IMR-90 (cell line): ENCODE data around the gene CATSPERB. TPM values are rescaled to one million over a fixed set of nuclear protein-coding genes. Genes with fewer than 3 reads are reported as not detected.

ENCODE experiments used
- ATAC-seq: fragments of 200-7000 bp; cut with Tn5 transposase; 2 replicates; pipeline ENCODE4 v1.9.1; 2020; ENCODE audit warnings: low read depth, mild to moderate bottlenecking, moderate library complexity
- BruUV-seq: library from RNA; stranded (reverse); fragments of 400-500 nt; replicated peaks from 2 replicates; lab custom pipeline; 2021; lab: Mats Ljungman, UMichigan
- CTCF ChIA-PET: fragments of 300-600 bp; formaldehyde crosslinking; extraction: SDS; loops from one replicate; lab custom pipeline; 2021; ENCODE audit warnings: antibody characterized with exemption; lab: Yijun Ruan, JAX
- POLR2A ChIA-PET: fragments of 300-600 bp; sonication (Branson Sonifier 250); formaldehyde crosslinking; loops from one replicate; lab custom pipeline; 2022; ENCODE audit warnings: antibody characterized with exemption; ENCODE audit not compliant: unreplicated experiment; lab: Charles Lee
- DNase-seq: peaks from one replicate; pipeline ENCODE4 v3.0.0; 2013
- H2AFZ ChIP-seq: replicated peaks from 2 replicates; pipeline ENCODE3; 2013; ENCODE audit warnings: low read length, mild to moderate bottlenecking; ENCODE audit not compliant: poor library complexity
- H2AK5ac ChIP-seq: 2 replicates; pipeline ENCODE4 v1.6.1; 2013; ENCODE audit warnings: low read depth, low read length, inconsistent platforms
- H2AK9ac ChIP-seq: replicated peaks from 2 replicates; pipeline ENCODE3; 2013; ENCODE audit warnings: mild to moderate bottlenecking, low read depth, low read length, moderate library complexity; ENCODE audit not compliant: poor library complexity
- H2BK120ac ChIP-seq: 2 replicates; pipeline ENCODE4 v1.6.1; 2013; ENCODE audit warnings: low read depth, low read length, inconsistent platforms
- H2BK15ac ChIP-seq: 3 replicates; pipeline ENCODE4 v1.6.1; 2013; ENCODE audit warnings: low read depth, low read length, inconsistent platforms
- H2BK20ac ChIP-seq: 2 replicates; pipeline ENCODE4 v1.6.1; 2013; ENCODE audit warnings: low read depth, mild to moderate bottlenecking, inconsistent platforms, low read length, moderate library complexity
- H2BK5ac ChIP-seq: 2 replicates; pipeline ENCODE4 v1.6.1; 2013; ENCODE audit warnings: mild to moderate bottlenecking, low read depth, low read length, inconsistent platforms; ENCODE audit not compliant: poor library complexity, severe bottlenecking
- H3K14ac ChIP-seq: replicated peaks from 2 replicates; pipeline ENCODE4 v1.6.1; 2013; ENCODE audit warnings: low read depth, low read length, inconsistent platforms
- H3K18ac ChIP-seq: 2 replicates; pipeline ENCODE4 v1.6.1; 2013; ENCODE audit warnings: low read depth, low read length, control low read depth
- H3K23ac ChIP-seq: 2 replicates; pipeline ENCODE4 v1.6.1; 2013; ENCODE audit warnings: low read depth, low read length, inconsistent platforms
- H3K27ac ChIP-seq: 2 replicates; pipeline ENCODE4 v1.5.1; 2013; ENCODE audit warnings: mild to moderate bottlenecking, control low read depth, low read length; ENCODE audit not compliant: insufficient read depth
- H3K27me3 ChIP-seq: 2 replicates; pipeline ENCODE4 v1.6.1; 2013; ENCODE audit warnings: low read length; ENCODE audit not compliant: control insufficient read depth, insufficient read depth
- H3K36me3 ChIP-seq: 2 replicates; pipeline ENCODE4 v1.6.1; 2013; ENCODE audit warnings: low read length, mixed read lengths; ENCODE audit not compliant: control insufficient read depth, insufficient read depth
- H3K4ac ChIP-seq: 2 replicates; pipeline ENCODE4 v1.6.1; 2013; ENCODE audit warnings: low read depth, low read length, inconsistent platforms
- H3K4me1 ChIP-seq: 2 replicates; pipeline ENCODE4 v1.6.1; 2013; ENCODE audit warnings: low read length, mixed read lengths; ENCODE audit not compliant: control insufficient read depth, insufficient read depth
- H3K4me2 ChIP-seq: 2 replicates; pipeline ENCODE4 v1.6.1; 2013; ENCODE audit warnings: low read depth, mild to moderate bottlenecking, control low read depth, low read length, moderate library complexity
- H3K4me3 ChIP-seq: 2 replicates; pipeline ENCODE4 v1.5.1; 2013; ENCODE audit warnings: low read depth, mild to moderate bottlenecking, control low read depth, low read length, moderate library complexity; ENCODE audit not compliant: insufficient read depth
- H3K56ac ChIP-seq: 2 replicates; pipeline ENCODE4 v1.6.1; 2013; ENCODE audit warnings: low read length, inconsistent platforms; ENCODE audit not compliant: insufficient read depth; ENCODE audit errors: extremely low read depth
- H3K79me1 ChIP-seq, 2 experiments: 2 replicates each; pipeline ENCODE4 v1.6.1; 2013; ENCODE audit warnings: low read length in 2 of 2, inconsistent platforms in 1 of 2, low read depth in 1 of 2
- H3K9ac ChIP-seq: 2 replicates; pipeline ENCODE4 v1.6.1; 2013; ENCODE audit warnings: low read depth, low read length, control low read depth
- H3K9me1 ChIP-seq: 2 replicates; pipeline ENCODE4 v1.6.1; 2013; ENCODE audit warnings: low read length, inconsistent platforms; ENCODE audit not compliant: insufficient read depth
- H3K9me3 ChIP-seq: 2 replicates; pipeline ENCODE4 v1.6.1; 2013; ENCODE audit warnings: low read length; ENCODE audit not compliant: control insufficient read depth, insufficient read depth
- H4K20me1 ChIP-seq: 2 replicates; pipeline ENCODE4 v1.6.1; 2013; ENCODE audit warnings: low read length, inconsistent platforms; ENCODE audit not compliant: insufficient read depth
- H4K5ac ChIP-seq: 2 replicates; pipeline ENCODE4 v1.6.1; 2013; ENCODE audit warnings: mild to moderate bottlenecking, low read depth, low read length, control low read depth
- H4K8ac ChIP-seq, 2 experiments: 2 replicates each; pipeline ENCODE4 v1.6.1; 2013; ENCODE audit warnings: low read depth in 2 of 2, low read length in 2 of 2, control low read depth in 1 of 2, inconsistent platforms in 1 of 2
- H4K91ac ChIP-seq: 2 replicates; pipeline ENCODE4 v1.6.1; 2013; ENCODE audit warnings: low read depth, low read length, inconsistent platforms; ENCODE audit not compliant: insufficient read depth
- BHLHE40 ChIP-seq: fragments of 150-350 bp; IDR thresholded peaks from 2 replicates; pipeline ENCODE4 v1.6.1; 2016; ENCODE audit warnings: mild to moderate bottlenecking, low read depth, low read length
- CEBPB ChIP-seq: IDR thresholded peaks from 2 replicates; pipeline ENCODE4 v1.6.1; 2012; ENCODE audit warnings: low read depth, low read length, improper control_type of control experiment
- CHD1 ChIP-seq: IDR thresholded peaks from 2 replicates; pipeline ENCODE4 v1.6.1; 2012; ENCODE audit warnings: low read depth, low read length, improper control_type of control experiment
- FOS ChIP-seq: fragments of 150-350 bp; IDR thresholded peaks from 2 replicates; pipeline ENCODE4 v1.6.1; 2016; ENCODE audit warnings: low read depth, low read length
- MAFK ChIP-seq: IDR thresholded peaks from 2 replicates; pipeline ENCODE4 v1.6.1; 2012; ENCODE audit warnings: low read depth, low read length, improper control_type of control experiment
- MXI1 ChIP-seq: IDR thresholded peaks from 2 replicates; pipeline ENCODE4 v1.6.1; 2012; ENCODE audit warnings: low read depth, mild to moderate bottlenecking, low read length, moderate library complexity, borderline replicate concordance
- NFE2L2 ChIP-seq: fragments of 150-350 bp; IDR thresholded peaks from 2 replicates; pipeline ENCODE4 v1.6.1; 2016; ENCODE audit warnings: low read depth, mild to moderate bottlenecking, low read length
- POLR2A ChIP-seq: IDR thresholded peaks from 2 replicates; pipeline ENCODE4 v1.6.1; 2012; ENCODE audit warnings: mild to moderate bottlenecking, low read depth, low read length
- RAD21 ChIP-seq: IDR thresholded peaks from 2 replicates; pipeline ENCODE4 v1.6.1; 2012; ENCODE audit warnings: low read length, improper control_type of control experiment
- RCOR1 ChIP-seq: IDR thresholded peaks from 2 replicates; pipeline ENCODE4 v1.6.1; 2012; ENCODE audit warnings: mild to moderate bottlenecking, low read length, improper control_type of control experiment; ENCODE audit not compliant: insufficient replicate concordance
- RFX5 ChIP-seq: IDR thresholded peaks from 2 replicates; pipeline ENCODE4 v1.8.0; 2012; ENCODE audit warnings: low read depth, mild to moderate bottlenecking, low read length, moderate library complexity
- SMC3 ChIP-seq: fragments of 150-350 bp; IDR thresholded peaks from 2 replicates; pipeline ENCODE4 v1.6.1; 2016; ENCODE audit warnings: low read depth, mild to moderate bottlenecking, antibody characterized with exemption, low read length, moderate library complexity
- WGBS, 2 experiments: methylation state at CpG; one replicate each; pipeline versions ENCODE4 v1.1.5 to v1.1.7; 2013; ENCODE audit warnings: missing lambda C conversion rate in 2 of 2; ENCODE audit not compliant: insufficient read length in 1 of 2; ENCODE audit errors: extremely low coverage in 2 of 2; 5-methylcytosine and 5-hydroxymethylcytosine counted together
- dilution Hi-C: fragments of 300-500 bp; cut with HindIII; formaldehyde crosslinking; loops from one replicate; pipeline ENCODE4 v1.14.3; 2018; ENCODE audit warnings: low sequenced_read_pairs; ENCODE audit not compliant: unreplicated experiment
- in situ Hi-C: fragments of 300-500 bp; cut with MboI; formaldehyde crosslinking; loops from 3 replicates; pipeline ENCODE4 v1.14.3; 2019; ENCODE audit warnings: low sequenced_read_pairs, inconsistent platforms, mixed read lengths
- intact Hi-C: fragments of 100-400 bp; cut with micrococcal nuclease; formaldehyde crosslinking; loops from 2 replicates; pipeline ENCODE4 v1.10.0; 2022
- polyA plus RNA-seq, 3 experiments: library from polyadenylated mRNA; depleted of rRNA; stranded (reverse); fragments of >200 nt; gene quantifications; 2 replicates each; pipeline ENCODE4 v1.2.3, GENCODE V29; 2012; ENCODE audit warnings: low replicate concordance in 1 of 3
- total RNA-seq: library from RNA; depleted of rRNA; stranded (reverse); fragments of >200 nt; gene quantifications from 2 replicates; pipeline ENCODE4 v1.2.3, GENCODE V29; 2012
- TF ChIP-seq, protein P1 (sequence below): conservative IDR thresholded peaks from 2 replicates; pipeline ENCODE4 v1.5.1; 2012; ENCODE audit warnings: mild to moderate bottlenecking, low read depth, low read length, improper control_type of control experiment
- TF ChIP-seq, protein P2 (sequence below): fragments of 150-350 bp; IDR thresholded peaks from 2 replicates; pipeline ENCODE4 v1.6.1; 2017; ENCODE audit warnings: mild to moderate bottlenecking, antibody characterized with exemption, low read length, low read depth
- TF ChIP-seq, protein P3 (sequence below): fragments of 150-350 bp; IDR thresholded peaks from 2 replicates; pipeline ENCODE4 v1.6.1; 2016; ENCODE audit warnings: low read depth, mild to moderate bottlenecking, low read length, moderate library complexity, borderline replicate concordance

CATSPERB gene
- total and polyA plus RNA-seq, 2 of the 4 experiments (the other 2 are of a cell fraction) = not detected

DNA sequence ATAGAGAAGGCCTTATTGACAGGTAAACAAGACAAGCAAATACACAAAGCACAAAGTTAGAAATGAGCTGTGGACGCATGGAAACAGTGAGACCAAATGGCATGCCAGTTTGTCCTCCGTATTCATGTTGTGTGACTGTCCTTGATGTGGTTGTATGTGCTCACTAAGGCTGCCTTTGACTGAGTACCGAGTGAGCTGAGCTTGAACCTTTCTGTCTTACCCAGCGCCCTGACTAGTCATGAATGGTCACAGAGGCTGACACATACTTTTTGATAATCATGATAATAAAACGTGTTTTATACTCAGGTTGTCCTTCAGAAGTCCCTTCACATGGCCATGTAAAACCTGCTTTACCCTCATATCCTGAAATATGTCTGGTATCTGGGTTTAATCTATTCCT lies 553 bp upstream of the CATSPERB start:
- ChIA-PET CTCF (interaction anchor here (1.1 kb wide), 1 partner anchor 11 kb away, joined by 3 read pairs; no protein-coding TSS in a partner anchor), POLR2A (no interaction called here)
- no peaks in the 10 kb centered on the region for H3K36me3 ChIP-seq
- no peak overlapping the region for H3K4ac ChIP-seq
- H4K91ac ChIP-seq = no peak overlapping the region
- H3K23ac ChIP-seq = no peak overlapping the region
- intact Hi-C loops = no loop called here
- H2BK5ac ChIP-seq = no peak overlapping the region
- H3K9me3 ChIP-seq = no peaks in the 10 kb centered on the region
- H3K9me1 ChIP-seq = no peaks in the 10 kb centered on the region
- H3K4me2 ChIP-seq = no peak overlapping the region
- no peak overlapping the region for H2AFZ ChIP-seq
- H3K18ac ChIP-seq = no peak overlapping the region
- H3K4me1 ChIP-seq = no peaks in the 10 kb centered on the region
- no peak overlapping the region for H3K4me3 ChIP-seq
- no peak overlapping the region for H2BK20ac ChIP-seq
- in situ Hi-C loops = no loop called here
- H3K27ac ChIP-seq = no peak overlapping the region
- no peak overlapping the region for H3K14ac ChIP-seq
- no peak overlapping the region for H2AK5ac ChIP-seq
- H4K5ac ChIP-seq = no peak overlapping the region
- no peaks in the 10 kb centered on the region for H4K20me1 ChIP-seq
- H2BK15ac ChIP-seq = no peak overlapping the region
- H3K27me3 ChIP-seq = no peaks in the 10 kb centered on the region
- no peak overlapping the region for H2AK9ac ChIP-seq
- TF ChIP-seq, protein P1, sequence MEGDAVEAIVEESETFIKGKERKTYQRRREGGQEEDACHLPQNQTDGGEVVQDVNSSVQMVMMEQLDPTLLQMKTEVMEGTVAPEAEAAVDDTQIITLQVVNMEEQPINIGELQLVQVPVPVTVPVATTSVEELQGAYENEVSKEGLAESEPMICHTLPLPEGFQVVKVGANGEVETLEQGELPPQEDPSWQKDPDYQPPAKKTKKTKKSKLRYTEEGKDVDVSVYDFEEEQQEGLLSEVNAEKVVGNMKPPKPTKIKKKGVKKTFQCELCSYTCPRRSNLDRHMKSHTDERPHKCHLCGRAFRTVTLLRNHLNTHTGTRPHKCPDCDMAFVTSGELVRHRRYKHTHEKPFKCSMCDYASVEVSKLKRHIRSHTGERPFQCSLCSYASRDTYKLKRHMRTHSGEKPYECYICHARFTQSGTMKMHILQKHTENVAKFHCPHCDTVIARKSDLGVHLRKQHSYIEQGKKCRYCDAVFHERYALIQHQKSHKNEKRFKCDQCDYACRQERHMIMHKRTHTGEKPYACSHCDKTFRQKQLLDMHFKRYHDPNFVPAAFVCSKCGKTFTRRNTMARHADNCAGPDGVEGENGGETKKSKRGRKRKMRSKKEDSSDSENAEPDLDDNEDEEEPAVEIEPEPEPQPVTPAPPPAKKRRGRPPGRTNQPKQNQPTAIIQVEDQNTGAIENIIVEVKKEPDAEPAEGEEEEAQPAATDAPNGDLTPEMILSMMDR = no peak
- TF ChIP-seq POLR2A (no peak), BHLHE40 (no peak), CHD1 (no peak), RFX5 (no peak), RAD21 (no peak), MAFK (no peak), RCOR1 (no peak), CEBPB (no peak), MXI1 (no peak), NFE2L2 (no peak), FOS (no peak), SMC3 (no peak)
- TF ChIP-seq, protein P2, sequence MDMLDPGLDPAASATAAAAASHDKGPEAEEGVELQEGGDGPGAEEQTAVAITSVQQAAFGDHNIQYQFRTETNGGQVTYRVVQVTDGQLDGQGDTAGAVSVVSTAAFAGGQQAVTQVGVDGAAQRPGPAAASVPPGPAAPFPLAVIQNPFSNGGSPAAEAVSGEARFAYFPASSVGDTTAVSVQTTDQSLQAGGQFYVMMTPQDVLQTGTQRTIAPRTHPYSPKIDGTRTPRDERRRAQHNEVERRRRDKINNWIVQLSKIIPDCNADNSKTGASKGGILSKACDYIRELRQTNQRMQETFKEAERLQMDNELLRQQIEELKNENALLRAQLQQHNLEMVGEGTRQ = no peak
- TF ChIP-seq, protein P3, sequence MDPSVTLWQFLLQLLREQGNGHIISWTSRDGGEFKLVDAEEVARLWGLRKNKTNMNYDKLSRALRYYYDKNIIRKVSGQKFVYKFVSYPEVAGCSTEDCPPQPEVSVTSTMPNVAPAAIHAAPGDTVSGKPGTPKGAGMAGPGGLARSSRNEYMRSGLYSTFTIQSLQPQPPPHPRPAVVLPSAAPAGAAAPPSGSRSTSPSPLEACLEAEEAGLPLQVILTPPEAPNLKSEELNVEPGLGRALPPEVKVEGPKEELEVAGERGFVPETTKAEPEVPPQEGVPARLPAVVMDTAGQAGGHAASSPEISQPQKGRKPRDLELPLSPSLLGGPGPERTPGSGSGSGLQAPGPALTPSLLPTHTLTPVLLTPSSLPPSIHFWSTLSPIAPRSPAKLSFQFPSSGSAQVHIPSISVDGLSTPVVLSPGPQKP = no peak
- H2BK120ac ChIP-seq = no peak overlapping the region
- ATAC-seq (no peak), DNase-seq (no peak)
- no peak overlapping the region for H3K9ac ChIP-seq
- H4K8ac ChIP-seq = no peak overlapping the region
- no peak overlapping the region for H3K56ac ChIP-seq
- dilution Hi-C loops = no loop called here
- no peaks in the 10 kb centered on the region for H3K79me1 ChIP-seq
- 80% methylated on average over 1 of the region's 5 CpGs; no CpG with 5 or more reads in 1 of the 2 experiments for WGBS, 2 experiments
- no TSS peak for BruUV-seq
